IMR-90 (cell line): ENCODE results near the gene LSM6.

Source experiments
- BHLHE40 ChIP-seq: fragments of 150-350 bp; IDR thresholded peaks from 2 replicates; pipeline ENCODE4 v1.6.1; 2016; ENCODE audit warnings: mild to moderate bottlenecking, low read depth, low read length
- CEBPB ChIP-seq: IDR thresholded peaks from 2 replicates; pipeline ENCODE4 v1.6.1; 2012; ENCODE audit warnings: low read depth, low read length, improper control_type of control experiment
- CTCF ChIP-seq: conservative IDR thresholded peaks from 2 replicates; pipeline ENCODE4 v1.5.1; 2012; ENCODE audit warnings: mild to moderate bottlenecking, low read depth, low read length, improper control_type of control experiment
- MAFK ChIP-seq: IDR thresholded peaks from 2 replicates; pipeline ENCODE4 v1.6.1; 2012; ENCODE audit warnings: low read depth, low read length, improper control_type of control experiment
- MXI1 ChIP-seq: IDR thresholded peaks from 2 replicates; pipeline ENCODE4 v1.6.1; 2012; ENCODE audit warnings: low read depth, mild to moderate bottlenecking, low read length, moderate library complexity, borderline replicate concordance
- NFE2L2 ChIP-seq: fragments of 150-350 bp; IDR thresholded peaks from 2 replicates; pipeline ENCODE4 v1.6.1; 2016; ENCODE audit warnings: low read depth, mild to moderate bottlenecking, low read length
- POLR2A ChIP-seq: IDR thresholded peaks from 2 replicates; pipeline ENCODE4 v1.6.1; 2012; ENCODE audit warnings: mild to moderate bottlenecking, low read depth, low read length
- USF2 ChIP-seq: fragments of 150-350 bp; IDR thresholded peaks from 2 replicates; pipeline ENCODE4 v1.6.1; 2017; ENCODE audit warnings: mild to moderate bottlenecking, antibody characterized with exemption, low read length, low read depth

GRCh38 chr4:146178126-146178525 lies 2.6 kb downstream of the LSM6 start:
- TF ChIP-seq USF2 (no peak), CTCF (no peak), MAFK (no peak), BHLHE40 (no peak), CEBPB (no peak), MXI1 (no peak), POLR2A (no peak), NFE2L2 (no peak)
